CD4-positive, alpha-beta T cell treated with Interleukin-12 subunit alpha and Interleukin-12 subunit beta, for 1 hour (primary cell): ENCODE measurements around the gene RYR2.

ENCODE experiments used
- DNase-seq: peaks from one replicate; pipeline ENCODE4 v3.0.0-alpha.2; 2020

Gene RYR2

GRCh38 chr1:237206065-237206414 lies 164.1 kb downstream of the RYR2 start:
- no peak for DNase-seq

- no peak for DNase-seq
Measured at GRCh38 chr1:237211031-237211430, 169.0 kb downstream of the RYR2 start.

GRCh38 chr1:237211540-237211939 lies 169.6 kb downstream of the RYR2 start:
- DNase-seq = no peak

GRCh38 chr1:237219751-237220642 lies 178.0 kb downstream of the RYR2 start:
- no peak for DNase-seq

GRCh38 chr1:237223419-237223818 lies 181.4 kb downstream of the RYR2 start:
- no peak for DNase-seq

GRCh38 chr1:237226177-237226944 lies 184.4 kb downstream of the RYR2 start:
- DNase-seq = no peak

- DNase-seq = no peak
Measured at GRCh38 chr1:237227476-237227875, 185.5 kb downstream of the RYR2 start.

GRCh38 chr1:237228421-237228820 lies 186.4 kb downstream of the RYR2 start:
- no peak for DNase-seq

- DNase-seq = no peak
Measured at GRCh38 chr1:237229333-237229732, 187.3 kb downstream of the RYR2 start.

GRCh38 chr1:237232501-237232900 lies 190.5 kb downstream of the RYR2 start:
- DNase-seq = no peak

- DNase-seq = no peak
Measured at GRCh38 chr1:237235091-237235490, 193.1 kb downstream of the RYR2 start.

GRCh38 chr1:237237721-237238120 lies 195.7 kb downstream of the RYR2 start:
- no peak for DNase-seq

GRCh38 chr1:237239248-237239647 lies 197.3 kb downstream of the RYR2 start:
- no peak for DNase-seq

- no peak for DNase-seq
Measured at GRCh38 chr1:237241038-237241437, 199.1 kb downstream of the RYR2 start.

GRCh38 chr1:237244778-237245177 lies 202.8 kb downstream of the RYR2 start:
- no peak for DNase-seq

GRCh38 chr1:237247442-237247841 lies 205.5 kb downstream of the RYR2 start:
- no peak for DNase-seq

- no peak for DNase-seq
Measured at GRCh38 chr1:237249120-237249519, 207.1 kb downstream of the RYR2 start.

- DNase-seq = no peak
Measured at GRCh38 chr1:237250055-237250454, 208.1 kb downstream of the RYR2 start.

- no peak for DNase-seq
Measured at GRCh38 chr1:237255071-237255470, 213.1 kb downstream of the RYR2 start.

GRCh38 chr1:237258871-237259270 lies 216.9 kb downstream of the RYR2 start:
- DNase-seq = no peak

- DNase-seq = no peak
Measured at GRCh38 chr1:237261198-237261597, 219.2 kb downstream of the RYR2 start.

- no peak for DNase-seq
Measured at GRCh38 chr1:237267743-237268142, 225.8 kb downstream of the RYR2 start.

GRCh38 chr1:237269938-237270337 lies 228.0 kb downstream of the RYR2 start:
- DNase-seq = no peak

- no peak for DNase-seq
Measured at GRCh38 chr1:237270353-237270752, 228.4 kb downstream of the RYR2 start.
